ENCODE measurements around the gene RHBDL1.

Gene RHBDL1

DNA sequence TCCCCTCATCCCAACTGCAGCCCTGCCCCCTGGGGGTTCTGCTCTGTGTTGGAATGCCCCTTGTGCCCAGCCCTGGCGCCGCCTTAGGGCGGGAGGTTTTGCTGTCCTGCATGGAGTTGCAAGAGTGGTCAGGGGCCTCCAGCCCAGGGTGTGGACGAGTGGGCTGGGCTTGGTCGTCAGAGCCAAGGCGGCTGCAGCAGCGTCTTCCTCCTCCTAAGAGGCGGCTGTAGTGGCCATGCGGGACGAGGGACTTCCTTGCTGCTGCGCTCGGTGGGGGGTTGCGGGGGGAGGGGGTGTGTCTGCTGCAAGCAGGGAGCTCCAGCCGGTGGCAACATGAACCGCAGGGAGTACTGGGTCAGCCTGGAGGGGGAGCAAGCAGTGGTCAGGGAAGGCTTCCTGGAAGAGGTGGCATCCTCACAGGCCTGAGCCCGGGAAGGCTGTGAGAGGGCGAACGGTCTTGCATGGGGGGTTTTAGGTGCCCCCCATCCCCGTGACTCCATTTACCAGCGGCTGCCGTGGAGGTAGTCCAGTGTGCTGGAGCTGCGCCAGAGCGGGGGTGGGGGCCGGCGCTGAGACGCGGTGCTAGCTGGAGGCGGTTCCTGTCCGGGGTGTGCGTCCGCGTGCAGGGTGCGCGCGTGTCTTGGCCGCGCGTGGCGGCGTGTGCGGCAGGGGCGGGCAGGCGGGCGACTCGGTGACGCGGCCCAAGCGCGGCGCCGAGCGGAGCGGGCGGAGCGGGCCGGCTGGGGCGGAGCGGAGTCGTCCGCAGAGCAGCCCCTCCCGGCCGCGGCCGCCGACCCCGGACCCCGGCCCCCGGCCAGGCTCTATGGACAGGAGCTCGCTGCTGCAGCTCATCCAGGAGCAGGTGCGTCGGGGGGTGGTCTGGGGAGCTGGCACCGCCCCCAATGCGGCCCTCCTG lies at the start of gene RHBDL1:
RHBDL1 (plus strand) TSS at position 704 of the 916 bp plus-strand sequence; CDS start at position 824, 120 bp downstream.
- DNase-seq, result no peak

DNA sequence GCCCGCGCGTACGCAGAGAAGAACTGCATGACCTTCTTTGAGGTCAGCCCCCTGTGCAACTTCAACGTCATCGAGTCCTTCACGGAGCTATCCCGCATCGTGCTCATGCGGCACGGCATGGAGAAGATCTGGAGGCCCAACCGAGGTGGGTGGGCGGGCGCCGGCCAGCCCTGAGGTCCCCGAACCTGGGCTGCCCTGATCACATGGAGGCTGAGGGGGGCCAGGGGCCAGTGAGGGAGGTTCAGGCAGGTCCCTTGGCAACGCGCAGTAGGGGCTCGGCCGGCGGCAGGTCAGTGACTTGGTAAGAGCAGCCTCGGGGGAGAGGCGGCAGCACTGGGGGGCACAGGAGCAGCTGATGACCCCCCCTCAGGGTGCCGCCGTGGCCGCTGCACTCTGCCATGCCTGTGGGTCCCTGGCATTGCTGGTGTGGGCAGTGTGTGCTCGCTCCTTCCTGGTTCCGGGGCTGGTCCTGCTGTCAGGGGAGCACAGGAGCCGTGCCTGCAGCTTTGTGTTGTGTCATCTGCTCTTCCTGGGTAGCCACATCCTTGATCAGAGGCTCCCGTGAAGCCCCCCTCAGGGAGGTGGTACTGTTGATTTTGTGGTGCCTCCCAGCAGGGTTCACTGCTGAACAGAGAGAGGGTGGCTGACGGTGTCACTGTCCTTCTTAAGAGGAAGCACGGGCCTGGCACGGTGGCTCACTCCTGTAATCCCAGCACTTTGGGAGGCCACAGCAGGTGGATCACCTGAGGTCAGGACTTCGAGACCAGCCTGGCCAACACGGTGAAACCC lies 49.3 kb upstream of the RHBDL1 start:
- no peak for DNase-seq

DNA sequence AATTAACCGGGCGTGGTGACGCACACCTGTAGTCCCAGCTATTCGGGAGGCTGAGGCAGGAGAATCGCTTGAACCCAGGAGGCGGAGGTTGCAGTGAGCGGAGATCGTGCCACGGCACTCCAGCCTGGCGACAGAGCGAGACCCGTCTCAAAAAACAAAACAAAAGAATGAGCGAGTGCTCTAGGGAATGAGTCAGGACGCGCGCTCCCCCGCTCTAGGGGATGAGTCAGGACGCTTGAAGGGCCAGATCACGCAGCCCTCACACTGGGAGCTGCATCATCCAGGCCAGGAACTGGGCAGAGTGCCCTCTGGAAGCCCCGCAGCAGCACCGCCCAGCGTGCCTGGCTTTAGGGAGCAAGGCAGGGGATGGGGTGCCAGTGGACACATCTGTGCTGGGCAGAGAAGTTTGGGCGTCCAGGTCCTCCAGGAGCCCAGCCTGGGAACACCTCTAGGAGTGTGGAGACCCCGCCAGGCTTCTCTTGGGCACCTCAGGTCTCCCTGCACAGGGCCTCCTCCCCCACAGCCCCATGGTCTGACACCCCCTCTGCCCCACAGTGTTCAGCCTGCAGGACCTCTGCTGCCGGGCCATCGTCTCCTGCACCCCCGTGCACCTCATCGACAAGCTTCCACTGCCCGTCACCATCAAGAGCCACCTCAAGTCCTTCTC lies 48.6 kb upstream of the RHBDL1 start:
- peak; percentile 91 for DNase-seq

DNA sequence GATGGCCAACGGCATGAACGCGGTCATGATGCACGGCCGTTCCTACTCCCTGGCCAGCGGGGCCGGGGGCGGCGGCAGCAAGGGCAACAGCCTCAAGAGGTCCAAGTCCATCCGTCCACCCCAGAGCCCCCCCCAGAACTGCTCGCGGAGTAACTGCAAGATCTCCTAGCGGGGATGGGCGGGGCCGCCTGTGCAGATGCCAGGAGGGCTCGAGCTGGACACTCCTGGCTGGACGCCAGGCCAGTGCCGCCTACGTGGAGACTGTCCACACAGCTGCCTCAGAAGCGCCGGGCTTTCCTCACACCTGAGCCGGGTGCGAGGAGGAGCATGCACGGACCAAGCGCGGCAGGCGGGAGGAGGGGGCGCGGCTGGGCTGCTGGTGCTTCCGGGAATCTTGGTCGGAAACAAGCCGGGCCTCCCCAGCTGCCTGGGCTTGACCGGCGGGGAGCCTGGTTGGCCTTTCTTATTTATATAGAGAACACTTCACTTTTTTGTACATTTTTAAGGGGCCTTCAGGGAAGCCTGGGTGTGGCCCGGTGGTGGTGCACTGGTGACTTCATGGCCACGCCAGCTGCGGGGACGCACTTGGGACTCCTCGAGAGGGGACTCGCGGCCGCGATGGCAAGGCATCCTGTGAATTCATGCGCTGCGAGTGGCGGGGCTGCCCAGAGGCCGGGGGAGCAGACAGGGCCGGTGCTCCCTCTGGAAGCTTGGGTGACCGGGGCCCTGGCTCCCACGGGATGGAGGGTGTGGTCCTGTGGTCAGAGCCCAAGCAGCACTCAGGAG lies 47.8 kb upstream of the RHBDL1 start:
- DNase-seq, result no peak

DNA sequence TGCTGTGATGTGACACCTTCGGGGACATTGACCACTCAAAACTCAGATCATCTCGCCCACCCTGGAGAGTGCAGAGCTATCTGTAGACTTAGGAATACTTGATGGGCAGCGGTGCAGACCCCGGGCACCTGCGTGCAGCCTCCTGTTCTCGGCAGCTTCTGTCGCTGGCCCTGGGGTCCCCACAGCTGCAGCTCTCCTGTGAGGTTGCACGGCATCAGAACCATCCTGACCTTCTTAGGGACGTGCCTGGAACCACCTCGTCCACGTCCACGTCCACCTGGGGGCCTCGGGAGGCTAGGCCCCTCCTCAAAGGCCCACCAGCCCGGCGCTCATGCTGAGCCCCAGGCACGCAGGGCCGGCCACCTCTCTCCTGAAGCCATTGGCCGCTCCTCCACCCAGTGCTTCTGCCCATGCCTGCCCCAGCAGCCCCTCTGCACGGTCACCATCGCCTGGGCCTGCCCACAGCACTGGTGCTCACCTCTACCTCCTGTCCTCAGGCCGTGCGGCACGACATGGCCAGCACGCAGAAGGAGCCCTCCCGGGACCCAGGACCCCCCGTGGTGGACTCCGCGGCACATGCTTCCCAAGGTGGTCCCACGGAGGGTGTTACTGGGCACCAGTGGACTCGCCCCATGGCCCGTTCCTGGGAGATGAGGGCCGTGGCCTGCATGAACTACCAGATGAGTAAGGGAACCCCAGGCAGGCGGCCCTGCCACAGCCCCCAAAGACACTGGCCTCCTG lies 47.0 kb upstream of the RHBDL1 start:
- DNase-seq, result no peak

DNA sequence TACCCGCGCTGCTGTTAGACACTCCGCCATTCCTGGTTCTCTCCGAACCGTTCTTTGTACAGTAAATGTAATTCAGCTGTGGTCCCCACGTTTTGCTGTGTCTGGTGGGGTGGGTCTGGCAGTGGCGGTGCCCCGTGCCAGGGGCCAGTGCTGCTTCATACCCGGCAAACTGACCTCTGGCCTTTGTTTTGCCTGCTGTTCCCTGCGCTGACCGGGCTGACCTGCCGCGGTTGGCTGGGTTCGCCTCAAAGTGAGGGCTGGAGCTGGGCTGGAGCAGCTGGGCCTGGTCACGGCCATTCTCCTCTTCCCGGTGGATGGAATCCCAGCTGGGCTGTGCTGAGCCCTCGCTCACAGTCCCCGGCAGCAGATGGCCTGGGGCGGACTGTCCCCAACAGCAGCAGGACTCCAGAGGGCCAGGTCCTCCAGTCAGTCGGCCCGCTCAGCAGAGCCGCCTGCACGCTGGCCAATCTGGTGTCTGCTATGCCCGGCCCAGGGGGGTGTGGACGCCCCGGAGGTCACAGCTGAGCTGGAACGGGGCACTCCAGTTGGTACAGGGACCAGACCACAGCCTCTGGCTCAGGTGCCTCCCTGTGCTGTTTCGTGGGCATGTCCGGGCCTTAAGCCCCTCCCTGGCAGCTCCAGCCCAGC lies 46.2 kb upstream of the RHBDL1 start:
- no peak for DNase-seq

DNA sequence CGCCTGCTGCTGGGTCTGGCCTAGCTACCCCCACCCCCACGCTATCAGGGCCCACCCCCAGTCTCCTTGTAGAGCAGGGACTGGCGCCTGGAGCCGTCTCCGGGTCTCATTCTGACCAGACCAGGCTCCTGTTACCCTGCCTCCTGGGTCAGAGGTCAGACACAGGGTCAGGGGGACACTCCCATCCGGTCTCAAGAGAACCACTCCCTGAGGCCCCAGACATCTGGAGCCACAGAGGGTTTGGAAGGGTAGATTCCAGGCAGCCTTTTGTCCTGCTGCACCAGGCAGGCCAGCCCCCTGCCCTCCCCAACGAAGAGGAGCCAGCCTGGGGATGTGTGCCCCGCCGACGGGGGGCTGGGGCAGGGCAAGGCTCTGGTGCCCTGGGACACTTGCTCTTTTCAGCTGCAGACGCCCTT lies 45.6 kb upstream of the RHBDL1 start:
- DNase-seq, result no peak

DNA sequence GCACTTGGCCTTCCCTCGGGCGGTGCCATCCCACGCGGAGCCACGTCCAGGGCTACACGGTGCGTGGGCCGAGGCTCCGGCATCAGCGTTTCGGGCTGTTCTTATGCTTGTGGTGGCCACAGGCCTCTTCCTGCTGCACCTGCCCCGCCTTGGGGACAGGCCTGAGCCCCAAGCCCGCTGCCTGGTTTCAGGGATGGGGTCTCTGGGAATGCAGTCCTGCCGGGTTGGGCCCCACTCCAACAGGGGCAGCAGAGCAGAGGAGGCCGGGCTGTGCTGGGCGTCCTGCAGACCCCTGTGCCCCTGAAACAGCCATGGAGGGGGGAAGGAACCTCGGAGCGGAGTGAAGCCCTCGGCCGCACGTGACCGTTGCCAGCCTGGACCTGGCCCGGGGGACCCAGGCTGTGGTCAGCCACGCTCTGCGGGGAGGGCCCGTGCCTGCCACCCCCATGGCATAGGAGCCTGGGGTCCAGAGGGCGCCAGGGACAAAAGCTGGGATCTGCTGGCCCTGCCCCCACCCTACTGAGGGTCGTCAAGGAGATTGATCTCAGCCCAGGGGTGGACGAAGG lies 45.1 kb upstream of the RHBDL1 start:
- DNase-seq, result no peak

DNA sequence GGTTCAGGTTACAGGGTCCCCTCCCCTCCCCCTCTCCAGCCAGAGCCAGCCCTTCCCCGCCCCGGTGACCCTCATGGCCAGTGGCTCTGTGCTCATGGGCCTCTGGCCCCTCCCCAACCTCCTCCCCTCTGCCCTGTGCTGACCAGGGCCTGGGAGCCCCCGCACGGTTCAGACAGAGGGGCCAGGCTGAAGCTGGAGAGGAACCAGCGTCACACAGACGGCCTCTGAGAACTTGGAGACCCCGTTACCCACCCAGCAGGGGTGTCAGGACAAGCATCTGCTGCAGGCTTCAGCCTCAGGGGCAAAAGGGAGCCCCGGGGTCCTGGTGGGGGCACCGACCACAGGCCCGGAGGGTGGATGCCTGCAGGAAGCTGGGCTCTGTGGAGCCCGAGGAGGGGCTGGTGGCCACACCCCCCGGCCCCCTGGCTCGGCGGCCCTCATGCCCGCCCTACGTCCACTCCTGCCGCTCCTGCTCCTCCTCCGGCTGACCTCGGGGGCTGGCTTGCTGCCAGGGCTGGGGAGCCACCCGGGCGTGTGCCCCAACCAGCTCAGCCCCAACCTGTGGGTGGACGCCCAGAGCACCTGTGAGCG lies 44.6 kb upstream of the RHBDL1 start, which contains the start of gene WFIKKN1:
WFIKKN1 (plus strand) TSS at position 171 of the 591 bp plus-strand sequence; CDS start at position 440, 269 bp downstream.
- DNase-seq, result no peak

DNA sequence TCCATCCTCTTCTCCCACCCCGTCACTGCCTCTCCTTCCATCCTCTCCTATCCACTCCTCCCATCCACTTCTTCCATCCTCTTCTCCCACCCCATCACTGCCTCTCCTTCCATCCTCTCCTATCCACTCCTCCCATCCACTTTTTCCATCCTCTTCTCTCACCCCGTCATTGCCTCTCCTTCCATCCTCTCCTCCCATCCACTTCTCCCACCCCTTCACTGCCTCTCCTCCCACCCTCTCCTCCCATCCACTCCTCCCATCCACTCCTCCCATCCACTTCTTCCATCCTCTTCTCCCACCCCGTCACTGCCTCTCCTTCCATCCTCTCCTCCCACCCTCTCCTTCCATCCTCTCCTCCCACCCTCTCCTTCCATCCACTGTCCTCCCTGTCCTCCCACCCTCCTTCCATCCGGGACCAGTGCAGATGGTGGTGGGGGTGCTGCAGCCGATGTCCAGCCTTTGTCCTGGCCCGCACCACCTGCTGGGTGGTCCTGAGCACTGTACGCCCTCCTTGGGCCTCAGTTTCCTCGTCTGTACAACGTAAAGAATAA lies 43.6 kb upstream of the RHBDL1 start:
- no peak for DNase-seq

DNA sequence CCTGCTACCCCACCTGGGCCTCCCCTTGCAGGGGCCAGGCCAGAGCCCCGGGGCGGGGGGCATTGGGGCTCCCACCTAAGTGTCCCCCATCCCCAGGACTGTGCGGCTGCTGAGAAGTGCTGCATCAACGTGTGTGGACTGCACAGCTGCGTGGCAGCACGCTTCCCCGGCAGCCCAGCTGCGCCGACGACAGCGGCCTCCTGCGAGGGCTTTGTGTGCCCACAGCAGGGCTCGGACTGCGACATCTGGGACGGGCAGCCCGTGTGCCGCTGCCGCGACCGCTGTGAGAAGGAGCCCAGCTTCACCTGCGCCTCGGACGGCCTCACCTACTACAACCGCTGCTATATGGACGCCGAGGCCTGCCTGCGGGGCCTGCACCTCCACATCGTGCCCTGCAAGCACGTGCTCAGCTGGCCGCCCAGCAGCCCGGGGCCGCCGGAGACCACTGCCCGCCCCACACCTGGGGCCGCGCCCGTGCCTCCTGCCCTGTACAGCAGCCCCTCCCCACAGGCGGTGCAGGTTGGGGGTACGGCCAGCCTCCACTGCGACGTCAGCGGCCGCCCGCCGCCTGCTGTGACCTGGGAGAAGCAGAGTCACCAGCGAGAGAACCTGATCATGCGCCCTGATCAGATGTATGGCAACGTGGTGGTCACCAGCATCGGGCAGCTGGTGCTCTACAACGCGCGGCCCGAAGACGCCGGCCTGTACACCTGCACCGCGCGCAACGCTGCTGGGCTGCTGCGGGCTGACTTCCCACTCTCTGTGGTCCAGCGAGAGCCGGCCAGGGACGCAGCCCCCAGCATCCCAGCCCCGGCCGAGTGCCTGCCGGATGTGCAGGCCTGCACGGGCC lies 42.8 kb upstream of the RHBDL1 start:
- DNase-seq, result no peak

DNA sequence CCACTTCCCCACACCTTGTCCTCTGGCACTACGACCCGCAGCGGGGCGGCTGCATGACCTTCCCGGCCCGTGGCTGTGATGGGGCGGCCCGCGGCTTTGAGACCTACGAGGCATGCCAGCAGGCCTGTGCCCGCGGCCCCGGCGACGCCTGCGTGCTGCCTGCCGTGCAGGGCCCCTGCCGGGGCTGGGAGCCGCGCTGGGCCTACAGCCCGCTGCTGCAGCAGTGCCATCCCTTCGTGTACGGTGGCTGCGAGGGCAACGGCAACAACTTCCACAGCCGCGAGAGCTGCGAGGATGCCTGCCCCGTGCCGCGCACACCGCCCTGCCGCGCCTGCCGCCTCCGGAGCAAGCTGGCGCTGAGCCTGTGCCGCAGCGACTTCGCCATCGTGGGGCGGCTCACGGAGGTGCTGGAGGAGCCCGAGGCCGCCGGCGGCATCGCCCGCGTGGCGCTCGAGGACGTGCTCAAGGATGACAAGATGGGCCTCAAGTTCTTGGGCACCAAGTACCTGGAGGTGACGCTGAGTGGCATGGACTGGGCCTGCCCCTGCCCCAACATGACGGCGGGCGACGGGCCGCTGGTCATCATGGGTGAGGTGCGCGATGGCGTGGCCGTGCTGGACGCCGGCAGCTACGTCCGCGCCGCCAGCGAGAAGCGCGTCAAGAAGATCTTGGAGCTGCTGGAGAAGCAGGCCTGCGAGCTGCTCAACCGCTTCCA lies 42.0 kb upstream of the RHBDL1 start:
- no peak for DNase-seq

DNA sequence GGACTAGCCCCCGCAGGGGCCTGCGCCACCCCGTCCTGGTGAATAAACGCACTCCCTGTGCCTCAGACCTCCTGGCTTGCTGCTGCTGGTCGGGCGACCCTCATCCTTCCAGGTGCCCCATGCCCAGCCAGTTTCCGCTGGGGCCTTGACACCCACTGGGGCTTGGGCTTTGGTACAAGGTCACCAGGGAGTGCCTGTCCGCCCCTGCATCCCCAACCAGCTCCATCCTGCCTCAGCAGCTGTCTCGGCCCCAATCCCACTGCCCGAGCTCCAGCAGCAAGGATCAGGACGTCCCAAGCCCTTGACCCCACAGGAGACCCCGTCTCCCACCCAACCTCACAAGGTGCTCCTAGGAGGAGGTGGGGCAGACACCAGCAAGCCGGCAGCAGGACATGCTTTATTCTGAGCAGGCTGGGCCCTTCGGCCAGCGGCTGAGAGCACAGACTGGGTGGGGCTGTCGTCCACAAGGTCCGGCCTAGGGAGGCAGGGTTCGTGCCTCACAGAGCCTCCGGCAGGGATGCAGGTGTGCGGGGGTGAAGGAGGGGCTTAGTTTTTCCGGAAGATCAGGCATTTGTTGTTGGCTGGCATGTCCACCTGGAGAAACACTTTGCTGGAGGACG lies 41.3 kb upstream of the RHBDL1 start:
- no peak for DNase-seq

DNA sequence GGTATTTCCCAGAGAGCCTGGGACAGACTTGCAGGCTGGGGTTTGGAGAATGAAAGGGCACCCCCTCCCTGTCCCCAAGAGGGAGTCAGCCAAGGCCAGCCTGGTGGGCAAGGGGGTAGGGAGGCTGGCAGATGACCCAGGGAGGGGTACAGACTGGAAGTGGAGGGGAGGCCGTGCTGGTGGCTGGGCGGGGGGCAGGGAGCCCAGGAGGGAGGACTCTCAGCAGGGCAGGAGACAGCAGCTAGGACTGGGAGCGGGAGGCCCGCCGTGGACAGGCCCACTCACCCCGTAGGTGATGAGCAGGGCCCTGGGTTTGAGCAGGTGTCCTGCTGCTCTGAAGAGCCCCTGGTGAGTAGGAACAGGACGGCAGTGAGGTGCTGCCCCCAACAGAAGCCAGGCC lies 40.5 kb upstream of the RHBDL1 start:
- no peak for DNase-seq

DNA sequence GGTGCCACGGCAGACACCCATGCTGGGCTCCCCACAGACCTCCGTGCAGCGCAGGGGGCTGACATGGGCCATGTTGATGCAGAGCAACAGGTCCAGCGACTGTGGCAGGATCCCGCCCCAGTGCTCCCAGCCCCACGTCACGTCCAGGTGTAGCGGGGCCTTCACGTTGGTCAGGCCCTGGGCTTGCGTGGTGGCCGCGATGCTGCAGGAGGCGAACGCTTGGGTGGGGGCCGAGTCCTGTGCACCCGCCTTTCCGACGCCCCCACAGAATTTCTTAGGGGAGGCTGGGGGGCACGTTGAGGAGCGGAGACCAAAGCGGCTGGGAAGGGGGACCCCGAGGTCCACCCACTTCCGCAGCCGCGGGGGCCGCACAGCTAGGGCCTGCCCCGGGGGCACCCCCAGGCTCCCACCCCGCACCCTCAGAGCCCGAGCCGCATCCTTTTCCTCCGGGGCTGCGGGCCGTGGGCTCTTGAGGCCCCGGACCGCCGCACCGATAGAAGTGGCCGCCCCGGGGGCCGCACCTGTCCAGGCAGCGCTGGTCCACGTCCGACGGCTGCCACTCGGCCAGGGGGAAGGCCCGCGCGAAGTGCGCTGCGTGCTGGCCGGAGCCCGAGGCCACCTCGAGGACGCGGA lies 39.8 kb upstream of the RHBDL1 start:
- no peak for DNase-seq

DNA sequence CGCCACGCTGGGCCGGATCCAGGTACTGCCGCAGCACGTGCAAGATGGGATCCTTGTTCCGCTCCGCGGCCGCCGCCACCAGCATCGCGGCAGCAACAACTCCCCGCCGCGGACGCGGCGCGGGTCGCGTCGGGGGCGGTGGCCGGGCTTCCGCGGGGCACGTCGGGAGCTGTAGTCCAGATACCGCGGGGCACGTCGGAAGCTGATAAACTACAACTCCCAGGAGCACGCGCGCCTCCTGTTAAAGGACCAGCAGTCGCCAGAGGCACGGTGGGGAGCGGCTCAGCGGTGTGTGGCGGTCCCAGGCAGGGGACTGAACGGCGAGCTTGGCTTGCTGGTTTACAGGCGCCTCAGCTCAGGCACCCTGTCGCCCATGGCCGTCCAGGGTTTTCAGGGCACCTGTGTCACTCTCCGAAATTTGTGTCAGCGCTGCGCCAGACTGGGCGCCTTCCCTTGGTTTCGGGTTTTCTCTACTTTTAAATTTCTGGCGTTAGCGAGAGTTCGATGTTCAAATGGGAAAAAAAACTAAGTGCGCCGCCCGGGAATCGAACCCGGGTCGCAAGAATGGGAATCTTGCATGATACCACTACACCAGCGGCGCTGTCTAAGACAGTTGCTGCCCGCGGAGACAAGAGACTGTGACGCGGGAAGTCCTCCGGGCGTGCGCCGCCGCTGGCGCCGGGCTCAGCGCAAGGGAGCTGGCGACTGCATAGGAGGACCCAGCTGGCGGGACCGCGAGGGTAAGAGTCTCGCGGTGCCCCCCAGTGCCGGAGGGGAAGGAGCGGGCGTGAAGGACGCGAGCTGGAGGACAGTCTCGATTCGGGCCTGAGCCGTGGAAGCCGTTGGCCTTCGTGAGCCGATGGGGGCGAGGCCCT lies 39.0 kb upstream of the RHBDL1 start, which contains the start of gene METTL26:
METTL26 (minus strand) TSS at position 100 of the 875 bp plus-strand sequence; CDS start at position 85, 15 bp downstream.
- DNase-seq, result peak; percentile 91
